ENCODE measurements around the gene DSG4.

DNA sequence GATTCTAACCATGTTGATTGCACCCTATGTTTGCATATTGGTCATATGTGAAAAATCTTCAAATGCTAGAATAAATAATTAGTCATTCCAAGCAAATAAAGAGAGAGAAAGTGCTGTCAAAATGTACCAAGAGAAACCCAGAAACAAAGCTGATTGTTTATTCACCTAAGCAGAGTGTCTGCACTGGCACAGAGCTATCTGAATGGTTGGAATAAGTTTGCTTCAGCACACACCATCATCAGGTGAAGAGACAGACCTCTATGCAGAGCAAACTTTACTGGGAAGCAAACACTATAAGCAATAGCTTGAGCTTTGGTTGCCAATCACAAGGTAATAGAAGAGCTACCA is 25.4 kb downstream of the DSG4 start:
- TF ChIP-seq EZH2 (IDR thresholded peaks at IDR 0.05; ENCODE audit: low read length, missing control alignments) (no peak), CTCF (conservative IDR thresholded peaks at IDR 0.05 in 1 of 2, IDR thresholded peaks at IDR 0.05 in 1 of 2; ENCODE audit: low read depth in 1 of 2, low read length in 2 of 2) (no peak)

Measured in fibroblast of lung (primary cell).